CD4-positive, CD25-positive, alpha-beta regulatory T cell (primary cell): ENCODE data around the gene ADSS1. TPM values are rescaled to one million over a fixed set of nuclear protein-coding genes. Genes with fewer than 3 reads are reported as not detected.

Source experiments
- ATAC-seq, 2 donors: fragments of 150-1000 bp; cut with Tn5 transposase; one replicate each; pipeline ENCODE4 v1.10.0; 2021; ENCODE audit warnings: low read depth in 2 of 2, moderate number of reproducible peaks in 2 of 2, moderate library complexity in 1 of 2
- DNase-seq, 3 donors: peaks; one replicate each; pipeline versions ENCODE4 v3.0.0 to v3.0.0-alpha.2; 2012 to 2022; ENCODE audit warnings: mixed read lengths in 1 of 3
- H3K27ac ChIP-seq: one replicate; pipeline ENCODE4 v1.7.0; 2013; ENCODE audit warnings: mild to moderate bottlenecking, low read length; ENCODE audit not compliant: insufficient read depth, poor library complexity, severe bottlenecking
- H3K27me3 ChIP-seq: one replicate; pipeline ENCODE4 v1.7.0; 2013; ENCODE audit warnings: low read length; ENCODE audit not compliant: control insufficient read depth, insufficient read depth
- H3K36me3 ChIP-seq: one replicate; pipeline ENCODE4 v1.7.0; 2013; ENCODE audit warnings: mild to moderate bottlenecking, low read length, moderate library complexity; ENCODE audit not compliant: control insufficient read depth, insufficient read depth
- H3K4me1 ChIP-seq: 2 replicates; pipeline ENCODE4 v1.7.0; 2013; ENCODE audit warnings: mild to moderate bottlenecking, low read length; ENCODE audit not compliant: insufficient read depth, control insufficient read depth, poor library complexity, severe bottlenecking
- H3K4me3 ChIP-seq: one replicate; pipeline ENCODE4 v1.7.0; 2013; ENCODE audit warnings: low read depth, mild to moderate bottlenecking, low read length, moderate library complexity
- H3K9me3 ChIP-seq, 2 experiments: 1 replicate in 1 of 2; 2 replicates in 1 of 2; pipeline ENCODE4 v1.7.0; 2013; ENCODE audit warnings: low read length in 2 of 2, mild to moderate bottlenecking in 1 of 2, moderate library complexity in 1 of 2; ENCODE audit not compliant: control insufficient read depth in 2 of 2
- H3K27ac Mint-ChIP-seq, 3 donors: one replicate each; pipeline ENCODE4 v1.8.0; 2020 to 2022; ENCODE audit warnings: mild to moderate bottlenecking in 3 of 3, mixed read lengths in 3 of 3, moderate library complexity in 2 of 3
- H3K27me3 Mint-ChIP-seq: one replicate; pipeline ENCODE4 v1.8.0; 2022; ENCODE audit warnings: mild to moderate bottlenecking, mixed read lengths
- H3K36me3 Mint-ChIP-seq: one replicate; pipeline ENCODE4 v1.8.0; 2020; ENCODE audit warnings: mixed read lengths
- H3K4me1 Mint-ChIP-seq, 4 donors: one replicate each; pipeline ENCODE4 v1.8.0; 2020 to 2022; ENCODE audit warnings: mixed read lengths in 4 of 4, mild to moderate bottlenecking in 1 of 4
- H3K4me3 Mint-ChIP-seq, 4 donors: one replicate each; pipeline ENCODE4 v1.8.0; 2020 to 2022; ENCODE audit warnings: mild to moderate bottlenecking in 4 of 4, mixed read lengths in 4 of 4, moderate library complexity in 3 of 4
- H3K9me3 Mint-ChIP-seq, 7 donors: one replicate each; pipeline ENCODE4 v1.8.0; 2020 to 2022; ENCODE audit warnings: mixed read lengths in 7 of 7, mild to moderate bottlenecking in 3 of 7, moderate library complexity in 2 of 7
- polyA plus RNA-seq, 4 donors: library from polyadenylated mRNA; unstranded; fragments of 300-500 nt; fragmentation: Illumina TruSeq; gene quantifications; one replicate each; pipeline ENCODE4 v1.2.3, GENCODE V29; 2021
- total RNA-seq: library from RNA; stranded (reverse); gene quantifications from one replicate; pipeline ENCODE4 v1.2.3, GENCODE V29; 2022

Gene ADSS1
- total and polyA plus RNA-seq, 5 donors from 2014 or later, result 0.10 to 1.9 (median 1.4) TPM

GRCh38 chr14:104782086-104782807 is 58.2 kb downstream of the ADSS1 start:
- Histone ChIP-seq H3K27me3 (no peaks in the 10 kb centered on the region), H3K4me3 (no peak overlapping the region), H3K36me3 (peaks cover 4% of the 10 kb centered on the region), H3K9me3 (no peaks in the 10 kb centered on the region), H3K4me1 (peaks cover 16% of the 10 kb centered on the region), H3K27ac (no peak overlapping the region)
- Mint-ChIP-seq H3K4me1 (peaks cover 0 to 14% (median 6%) of the 10 kb centered on the region in 4 donors), H3K9me3 (no peaks in the 10 kb centered on the region), H3K27me3 (no peaks in the 10 kb centered on the region), H3K36me3 (no peaks in the 10 kb centered on the region), H3K27ac (no peak overlapping the region), H3K4me3 (no peak overlapping the region)
- no peak for ATAC-seq
- no peak for DNase-seq

GRCh38 chr14:104782808-104783139 is 58.7 kb downstream of the ADSS1 start:
- ATAC-seq, result no peak
- no peaks in the 10 kb centered on the region for H3K36me3 Mint-ChIP-seq
- H3K4me3 ChIP-seq, result no peak overlapping the region
- peaks cover 4% of the 10 kb centered on the region for H3K36me3 ChIP-seq
- no peaks in the 10 kb centered on the region for H3K27me3 ChIP-seq
- H3K27me3 Mint-ChIP-seq, result no peaks in the 10 kb centered on the region
- H3K9me3 ChIP-seq, result no peaks in the 10 kb centered on the region
- no peaks in the 10 kb centered on the region for H3K9me3 Mint-ChIP-seq
- H3K27ac Mint-ChIP-seq, result no peak overlapping the region
- H3K27ac ChIP-seq, result no peak overlapping the region
- no peak for DNase-seq
- H3K4me1 ChIP-seq, result peaks cover 21% of the 10 kb centered on the region
- no peak overlapping the region for H3K4me3 Mint-ChIP-seq
- H3K4me1 Mint-ChIP-seq, result peaks cover 0 to 15% (median 6%) of the 10 kb centered on the region in 4 donors

GRCh38 chr14:104783484-104784217 is 59.6 kb downstream of the ADSS1 start:
- Histone ChIP-seq H3K4me1 (peaks cover 26% of the 10 kb centered on the region), H3K27ac (no peak overlapping the region), H3K4me3 (no peak overlapping the region), H3K27me3 (no peaks in the 10 kb centered on the region), H3K9me3 (no peaks in the 10 kb centered on the region), H3K36me3 (peaks cover 4% of the 10 kb centered on the region)
- Mint-ChIP-seq H3K9me3 (no peaks in the 10 kb centered on the region), H3K27me3 (no peaks in the 10 kb centered on the region), H3K36me3 (no peaks in the 10 kb centered on the region), H3K27ac (no peak overlapping the region), H3K4me3 (no peak overlapping the region), H3K4me1 (peaks cover 0 to 21% (median 6%) of the 10 kb centered on the region in 4 donors)
- ATAC-seq, result no peak
- DNase-seq, result no peak

GRCh38 chr14:104784218-104784568 is 60.2 kb downstream of the ADSS1 start:
- Mint-ChIP-seq H3K4me1 (peaks cover 0 to 22% (median 6%) of the 10 kb centered on the region in 4 donors), H3K36me3 (no peaks in the 10 kb centered on the region), H3K27me3 (no peaks in the 10 kb centered on the region), H3K4me3 (no peak overlapping the region), H3K27ac (no peak overlapping the region), H3K9me3 (no peaks in the 10 kb centered on the region)
- no peak overlapping the region for H3K27ac ChIP-seq
- no peaks in the 10 kb centered on the region for H3K9me3 ChIP-seq
- H3K27me3 ChIP-seq, result no peaks in the 10 kb centered on the region
- DNase-seq, result no peak
- H3K4me3 ChIP-seq, result no peak overlapping the region
- peaks cover 31% of the 10 kb centered on the region for H3K4me1 ChIP-seq
- peaks cover 4% of the 10 kb centered on the region for H3K36me3 ChIP-seq
- ATAC-seq, result no peak

GRCh38 chr14:104784846-104785707 is 61.0 kb downstream of the ADSS1 start:
- no peak for DNase-seq
- H3K4me3 ChIP-seq, result no peak overlapping the region
- Mint-ChIP-seq H3K36me3 (no peaks in the 10 kb centered on the region), H3K4me1 (peaks cover 0 to 28% (median 6%) of the 10 kb centered on the region in 4 donors), H3K9me3 (no peaks in the 10 kb centered on the region), H3K4me3 (no peak overlapping the region), H3K27ac (peak overlapping the region in 2 of 3 donors; percentile 25 to 56), H3K27me3 (no peaks in the 10 kb centered on the region)
- H3K27me3 ChIP-seq, result no peaks in the 10 kb centered on the region
- no peak for ATAC-seq
- H3K36me3 ChIP-seq, result peaks cover 3% of the 10 kb centered on the region
- H3K9me3 ChIP-seq, result no peaks in the 10 kb centered on the region
- peaks cover 32% of the 10 kb centered on the region for H3K4me1 ChIP-seq
- no peak overlapping the region for H3K27ac ChIP-seq

GRCh38 chr14:104785708-104786080 is 61.7 kb downstream of the ADSS1 start:
- Histone ChIP-seq H3K36me3 (no peaks in the 10 kb centered on the region), H3K9me3 (no peaks in the 10 kb centered on the region), H3K4me1 (peaks cover 32% of the 10 kb centered on the region), H3K27me3 (no peaks in the 10 kb centered on the region), H3K4me3 (no peak overlapping the region), H3K27ac (no peak overlapping the region)
- ATAC-seq, result no peak
- Mint-ChIP-seq H3K36me3 (no peaks in the 10 kb centered on the region), H3K27me3 (no peaks in the 10 kb centered on the region), H3K4me1 (peaks cover 0 to 28% (median 6%) of the 10 kb centered on the region in 4 donors), H3K27ac (peak overlapping the region; percentile 25 to 66 (median 56)), H3K4me3 (no peak overlapping the region), H3K9me3 (no peaks in the 10 kb centered on the region)
- DNase-seq, result no peak

GRCh38 chr14:104786091-104786586 is 62.1 kb downstream of the ADSS1 start:
- Histone ChIP-seq H3K27ac (no peak overlapping the region), H3K36me3 (no peaks in the 10 kb centered on the region), H3K4me1 (peaks cover 32% of the 10 kb centered on the region), H3K9me3 (no peaks in the 10 kb centered on the region), H3K4me3 (no peak overlapping the region), H3K27me3 (no peaks in the 10 kb centered on the region)
- H3K9me3 Mint-ChIP-seq, result no peaks in the 10 kb centered on the region
- ATAC-seq (peak; percentile 66 to 67), DNase-seq (peak in 1 of 3 donors; percentile 72)
- no peak overlapping the region for H3K4me3 Mint-ChIP-seq
- H3K27me3 Mint-ChIP-seq, result no peaks in the 10 kb centered on the region
- H3K36me3 Mint-ChIP-seq, result no peaks in the 10 kb centered on the region
- peak overlapping the region in 2 of 3 donors; percentile 56 to 66 for H3K27ac Mint-ChIP-seq
- H3K4me1 Mint-ChIP-seq, result peaks cover 0 to 32% (median 6%) of the 10 kb centered on the region in 4 donors
